GM10248 (cell line): Measurements from ENCODE around the gene MAML2.

Experiments used
- CTCF ChIA-PET: fragments of 300-600 bp; sonication (Branson Sonifier 250); formaldehyde crosslinking; extraction: SDS; loops from one replicate; lab custom pipeline; 2021; ENCODE audit warnings: antibody characterized with exemption; lab: Yijun Ruan, JAX
- POLR2A ChIA-PET: fragments of 350-650 bp; sonication (Branson Sonifier 250); formaldehyde crosslinking; extraction: SDS; loops from one replicate; lab custom pipeline; 2020; ENCODE audit warnings: antibody characterized with exemption; lab: Yijun Ruan, JAX
- DNase-seq: peaks from one replicate; pipeline ENCODE4 v3.0.0; 2012; ENCODE audit errors: extremely low spot score
- TF ChIP-seq, protein P1 (sequence below): IDR thresholded peaks from 2 replicates; pipeline ENCODE4 v1.5.1; 2012; ENCODE audit warnings: mild to moderate bottlenecking, low read depth; ENCODE audit errors: extremely low read depth, missing control alignments, control extremely low read depth

Gene MAML2

DNA sequence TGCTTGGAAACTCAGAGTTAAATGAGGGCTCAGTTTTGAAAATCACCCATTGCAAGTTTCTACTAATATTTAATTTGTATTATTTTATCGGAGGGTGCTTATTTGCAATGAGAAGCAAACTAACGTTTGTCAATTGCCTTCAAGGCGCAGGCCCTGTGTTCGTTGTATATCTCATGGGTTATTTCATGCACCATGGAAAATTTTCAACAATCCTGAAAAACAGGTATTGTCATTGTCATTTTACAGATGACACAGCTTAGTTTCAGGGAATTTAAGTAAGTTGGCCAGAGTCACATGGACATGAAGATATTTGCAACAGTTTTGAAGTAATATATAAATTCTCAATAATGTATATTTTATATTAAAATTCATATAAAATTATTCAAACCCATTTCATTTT lies 261.4 kb downstream of the MAML2 start:
- ChIA-PET CTCF (interaction anchor here (1.6 kb wide), 1 partner anchor 16 kb away, joined by 4 read pairs; no protein-coding TSS in a partner anchor), POLR2A (no interaction called here)
- TF ChIP-seq, protein P1, sequence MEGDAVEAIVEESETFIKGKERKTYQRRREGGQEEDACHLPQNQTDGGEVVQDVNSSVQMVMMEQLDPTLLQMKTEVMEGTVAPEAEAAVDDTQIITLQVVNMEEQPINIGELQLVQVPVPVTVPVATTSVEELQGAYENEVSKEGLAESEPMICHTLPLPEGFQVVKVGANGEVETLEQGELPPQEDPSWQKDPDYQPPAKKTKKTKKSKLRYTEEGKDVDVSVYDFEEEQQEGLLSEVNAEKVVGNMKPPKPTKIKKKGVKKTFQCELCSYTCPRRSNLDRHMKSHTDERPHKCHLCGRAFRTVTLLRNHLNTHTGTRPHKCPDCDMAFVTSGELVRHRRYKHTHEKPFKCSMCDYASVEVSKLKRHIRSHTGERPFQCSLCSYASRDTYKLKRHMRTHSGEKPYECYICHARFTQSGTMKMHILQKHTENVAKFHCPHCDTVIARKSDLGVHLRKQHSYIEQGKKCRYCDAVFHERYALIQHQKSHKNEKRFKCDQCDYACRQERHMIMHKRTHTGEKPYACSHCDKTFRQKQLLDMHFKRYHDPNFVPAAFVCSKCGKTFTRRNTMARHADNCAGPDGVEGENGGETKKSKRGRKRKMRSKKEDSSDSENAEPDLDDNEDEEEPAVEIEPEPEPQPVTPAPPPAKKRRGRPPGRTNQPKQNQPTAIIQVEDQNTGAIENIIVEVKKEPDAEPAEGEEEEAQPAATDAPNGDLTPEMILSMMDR: no peak
- no peak for DNase-seq

DNA sequence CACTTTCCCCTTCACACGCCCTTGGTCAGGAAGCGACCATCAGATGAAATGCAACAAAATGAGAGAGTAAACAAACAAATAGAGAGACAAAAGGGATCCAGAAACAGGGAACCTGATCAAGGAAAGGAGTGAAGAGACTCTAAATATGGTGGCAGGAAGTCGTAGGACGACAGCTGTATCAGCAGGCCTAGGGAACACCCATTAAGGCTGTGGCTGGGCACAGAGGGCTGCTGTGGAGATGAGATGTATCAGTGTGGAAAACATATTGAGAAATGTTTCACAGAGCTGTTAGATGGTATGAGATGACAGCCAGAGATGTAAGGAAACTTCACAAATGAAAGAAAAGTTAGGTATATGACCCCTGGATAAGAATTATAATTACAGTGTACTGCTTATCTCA lies 263.3 kb downstream of the MAML2 start:
- CTCF ChIA-PET: no interaction called here
- DNase-seq: no peak
- TF ChIP-seq, protein P1: no peak
- POLR2A ChIA-PET: no interaction called here

DNA sequence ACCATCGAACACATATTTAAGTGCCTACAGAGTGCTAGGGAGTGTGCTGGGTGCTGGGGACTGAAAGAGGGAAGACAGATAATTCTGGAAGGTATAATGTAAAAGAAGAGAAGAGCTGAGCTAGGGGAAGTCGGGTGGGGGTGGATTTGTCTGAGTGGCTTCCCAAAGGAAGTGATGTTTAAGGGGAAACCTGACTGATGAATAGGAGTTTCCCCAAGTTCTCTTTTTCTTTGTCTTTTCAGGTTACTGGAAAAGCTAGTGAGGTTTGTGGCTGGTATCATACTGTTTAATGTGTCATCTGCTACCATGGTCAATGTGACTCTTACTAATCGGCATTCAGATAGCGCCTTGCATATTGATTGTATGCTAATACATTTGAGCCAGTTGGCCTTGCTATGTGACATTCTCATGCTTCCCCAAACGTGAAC lies 267.4 kb downstream of the MAML2 start:
- peak; percentile 50 for DNase-seq
- ChIA-PET POLR2A (no interaction called here), CTCF (interaction anchor here (0.9 to 1.9 kb wide), 11 partner anchors 8 to 268 kb away, joined by 3 to 7 read pairs (median 3); partner anchors contain the start of gene MAML2)
- TF ChIP-seq, protein P1: no peak

DNA sequence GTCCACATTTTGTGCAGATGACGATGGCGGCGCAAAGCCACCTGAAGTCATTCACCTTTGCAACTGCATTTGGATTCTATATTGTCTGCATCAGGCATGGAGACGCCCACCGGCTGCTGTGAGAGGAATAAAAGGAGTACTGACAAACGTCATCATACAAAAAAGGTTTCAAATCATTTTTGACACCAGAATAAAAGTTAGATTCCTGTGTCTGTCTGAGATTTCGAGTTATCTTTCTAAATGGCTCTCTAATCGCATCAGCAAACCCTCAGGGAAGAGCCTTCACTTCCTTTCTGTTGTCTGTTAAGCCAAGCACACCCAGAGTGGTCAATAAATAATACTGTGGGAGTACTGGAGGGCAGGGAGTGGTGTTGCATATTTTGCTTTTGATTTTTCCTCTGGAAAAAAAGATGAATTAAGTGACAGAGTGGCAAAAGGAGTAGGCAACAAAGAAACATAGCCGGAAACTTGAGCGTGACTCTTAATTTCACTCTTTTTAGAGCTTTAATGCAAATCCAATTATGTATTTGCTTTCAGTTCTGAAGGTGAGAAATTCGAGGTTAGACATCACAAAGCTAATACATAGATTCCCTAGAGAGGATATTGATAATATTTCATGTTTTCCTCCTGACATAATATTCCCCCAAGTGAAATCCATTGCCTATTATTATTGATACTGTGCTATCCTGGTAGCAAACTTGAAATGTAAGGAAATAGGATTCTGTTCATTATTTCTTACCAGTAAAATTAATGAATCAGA lies 268.3 kb downstream of the MAML2 start:
- peak; percentile 13 for DNase-seq
- TF ChIP-seq, protein P1: no peak
- CTCF ChIA-PET: interaction anchor here (0.9 to 1.9 kb wide), 8 partner anchors 9 to 269 kb away, joined by 3 to 7 read pairs (median 4); partner anchors contain the start of gene MAML2
- POLR2A ChIA-PET: no interaction called here

DNA sequence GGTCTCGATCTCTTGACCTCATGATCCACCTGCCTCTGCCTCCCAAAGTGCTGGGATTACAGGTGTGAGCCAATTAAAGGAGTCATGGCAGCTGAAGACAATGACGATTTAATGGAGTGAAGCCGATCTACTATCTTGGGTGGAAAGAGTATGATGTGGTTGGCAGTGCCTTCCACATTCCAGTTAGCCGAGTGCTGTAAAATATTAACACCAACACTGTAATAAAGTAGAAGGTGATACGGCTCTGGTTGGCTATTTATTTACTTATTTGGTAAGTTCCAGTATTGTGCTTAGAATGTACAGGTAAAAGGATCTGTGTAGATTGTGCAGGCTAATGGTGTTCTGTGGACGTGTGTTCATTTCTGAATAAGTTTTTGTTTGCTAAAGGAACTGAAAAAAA lies 269.5 kb downstream of the MAML2 start:
- ChIA-PET CTCF (no interaction called here), POLR2A (no interaction called here)
- no peak for DNase-seq
- TF ChIP-seq, protein P1: no peak

DNA sequence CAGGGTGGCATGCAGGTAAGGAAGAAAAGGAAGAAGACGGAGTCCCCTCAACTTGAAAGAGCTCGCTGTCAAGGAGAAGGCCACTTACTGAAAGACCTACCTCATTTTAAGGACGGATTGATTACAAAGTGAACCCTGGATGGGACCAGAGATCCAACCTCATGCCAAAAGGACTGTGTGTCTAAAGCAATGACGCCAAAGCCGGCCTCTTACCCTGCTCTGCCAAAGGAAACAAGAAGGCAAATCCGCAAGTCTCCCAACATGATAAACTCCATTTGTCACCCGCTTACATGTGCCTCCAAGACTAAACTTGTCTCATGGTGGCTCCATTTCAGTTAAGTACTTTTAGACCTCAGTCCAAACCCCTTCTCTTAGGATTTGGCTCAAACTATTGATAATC lies 270.4 kb downstream of the MAML2 start:
- TF ChIP-seq, protein P1: no peak
- CTCF ChIA-PET: interaction anchor here (2.2 to 5.0 kb wide), 2 partner anchors 17 to 23 kb away, joined by 6 to 17 read pairs; no protein-coding TSS in a partner anchor
- POLR2A ChIA-PET: no interaction called here
- no peak for DNase-seq
